ENCODE measurements around the gene RPS25.
"Not testable (repeated sequence)": the region's sequence is repeated elsewhere in the genome, so short reads cannot be mapped to it uniquely, and the experiment has no call there.

RPS25 gene

DNA sequence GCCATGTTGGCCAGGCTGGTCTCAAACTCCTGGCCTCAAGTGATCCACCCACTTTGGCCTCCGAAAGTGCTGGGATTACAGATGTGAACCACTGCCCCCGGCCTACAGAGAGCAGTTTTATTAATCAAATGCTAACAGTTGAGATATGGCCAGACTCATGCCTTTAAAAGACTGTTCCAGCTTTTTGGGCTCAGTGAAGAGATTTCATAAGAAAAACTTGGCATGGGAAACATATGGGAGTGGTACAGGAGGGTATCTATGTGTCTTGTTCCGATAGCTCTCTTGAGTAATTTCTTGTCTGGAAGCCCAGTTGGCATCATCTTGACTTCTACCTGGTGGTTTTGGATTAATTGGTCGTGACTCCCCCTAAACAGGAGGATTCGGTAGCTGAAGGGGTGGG is 20.7 kb upstream of the RPS25 start:
- DNase-seq (ENCODE audit: low spot score) = no peak

GRCh38 chr11:119034813-119035212 is 16.7 kb upstream of the RPS25 start:
- no peak for DNase-seq (ENCODE audit: low spot score)

GRCh38 chr11:119033421-119033820 is 15.3 kb upstream of the RPS25 start:
- not testable (repeated sequence) for DNase-seq (ENCODE audit: low spot score)

GRCh38 chr11:119031912-119032280 is 13.8 kb upstream of the RPS25 start:
- DNase-seq (ENCODE audit: low spot score) = no peak

GRCh38 chr11:119030329-119031047 is 12.3 kb upstream of the RPS25 start, which contains the start of gene SLC37A4:
Gene SLC37A4, minus strand, starts transcription at chr11:119030877.
- peak; percentile 99 for DNase-seq (ENCODE audit: low spot score)

- DNase-seq (ENCODE audit: low spot score) = no peak
Measured at GRCh38 chr11:119030029-119030328, 11.8 kb upstream of the RPS25 start.

DNA sequence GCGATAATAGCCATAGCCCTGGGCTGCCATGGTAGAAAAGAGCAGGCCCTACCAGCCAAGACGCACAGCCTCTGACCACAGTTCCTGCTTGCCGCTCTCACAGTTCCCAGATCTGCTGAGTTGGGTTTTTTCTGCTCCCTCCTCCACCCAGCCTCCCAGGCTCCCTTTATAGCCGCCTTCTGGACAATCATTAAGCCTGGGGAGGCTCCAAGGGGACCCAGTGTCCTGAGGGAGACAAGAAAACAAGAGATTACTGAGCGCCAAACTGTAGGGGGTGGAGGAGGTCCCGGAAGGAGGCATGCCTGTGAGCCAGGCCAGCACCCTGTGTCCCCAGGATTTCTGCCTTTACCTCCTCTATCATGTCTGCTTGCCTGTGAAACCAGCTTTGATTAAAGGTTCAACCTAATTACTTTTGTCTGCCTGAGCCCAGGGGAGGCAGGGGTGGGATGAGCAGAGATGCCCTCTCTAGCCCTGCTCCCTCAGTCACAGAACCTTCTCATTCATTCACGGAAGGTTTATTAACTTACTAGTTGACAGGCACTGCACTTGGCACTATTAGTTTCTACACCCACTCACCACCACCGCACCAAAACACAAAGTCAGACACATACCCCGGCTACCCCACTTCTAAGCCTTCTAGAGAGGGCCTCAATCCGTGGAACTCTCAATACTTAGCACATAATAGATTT is 11.3 kb upstream of the RPS25 start:
- DNase-seq (ENCODE audit: low spot score) = no peak

DNA sequence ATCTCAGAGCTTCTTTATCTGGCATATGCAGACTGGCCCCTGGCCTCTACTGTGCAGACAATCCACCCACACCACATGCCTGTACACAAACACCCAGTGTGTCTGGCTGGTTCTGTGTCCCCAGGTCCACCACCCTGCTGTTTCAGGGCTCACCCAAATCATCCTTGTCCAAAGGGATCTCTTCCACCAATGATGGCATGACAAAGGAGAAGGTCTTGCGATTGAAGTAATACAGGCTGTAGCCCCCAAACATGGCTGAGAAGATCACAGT is 10.9 kb upstream of the RPS25 start:
- no peak for DNase-seq (ENCODE audit: low spot score)

GRCh38 chr11:119028346-119029068 is 10.4 kb upstream of the RPS25 start:
- DNase-seq (ENCODE audit: low spot score) = no peak

DNA sequence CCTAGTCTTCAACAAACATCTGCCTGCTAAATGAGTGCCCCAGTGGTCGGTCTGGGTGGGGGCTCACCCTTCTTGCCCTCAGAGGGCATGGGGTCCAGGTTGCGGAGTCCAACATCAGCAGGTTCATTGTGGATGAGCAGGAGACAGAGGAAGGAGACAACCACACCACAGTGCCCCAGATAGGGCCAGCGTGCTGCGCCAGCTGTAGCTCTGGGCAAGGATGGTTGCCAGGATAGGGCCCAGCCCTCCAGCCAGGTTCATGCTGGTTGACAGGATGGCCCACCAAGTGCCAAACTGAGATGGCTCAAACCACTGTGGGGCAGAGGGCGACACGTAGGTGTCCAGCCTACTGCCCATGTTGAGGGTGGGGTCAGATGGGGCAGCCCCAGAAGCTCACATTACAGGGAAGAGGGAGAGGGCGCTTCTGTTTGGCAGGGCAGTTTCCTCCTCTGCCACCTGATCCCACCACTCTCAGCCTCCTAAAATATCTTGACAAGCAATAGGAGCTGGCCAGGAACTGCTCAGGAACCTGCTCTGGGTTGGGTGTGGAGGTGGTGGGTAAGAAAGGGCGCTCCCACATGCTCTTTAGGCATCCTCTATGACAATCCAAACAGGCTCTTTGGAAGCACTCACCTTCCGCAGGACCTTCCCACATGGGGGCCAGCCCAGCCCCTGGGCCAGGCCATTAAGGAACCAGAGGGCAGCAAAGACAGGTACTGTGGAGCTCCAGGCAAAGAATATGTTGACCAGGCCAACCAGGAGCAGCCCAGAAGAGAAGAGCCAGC is 9.6 kb upstream of the RPS25 start:
- no peak for DNase-seq (ENCODE audit: low spot score)

DNA sequence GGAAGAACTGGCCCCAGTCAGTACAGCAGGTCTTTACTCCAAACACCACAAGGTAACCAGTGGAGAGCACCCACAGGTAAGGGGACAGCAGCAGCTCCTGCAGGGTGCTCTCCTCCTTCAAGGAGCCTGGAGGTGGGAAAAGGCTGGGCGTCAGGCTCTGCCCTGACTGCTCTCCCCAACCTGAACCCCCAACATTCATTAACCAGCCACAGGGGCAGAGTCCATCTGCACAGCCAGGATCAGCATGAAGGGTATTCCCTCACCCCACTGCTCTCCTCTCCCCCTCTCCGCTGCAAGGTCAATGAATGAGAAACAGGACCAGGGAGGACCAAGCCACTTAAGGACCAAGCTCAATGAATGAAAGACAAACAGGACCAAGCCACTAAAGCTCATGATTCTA is 8.8 kb upstream of the RPS25 start:
- DNase-seq (ENCODE audit: low spot score) = no peak

DNA sequence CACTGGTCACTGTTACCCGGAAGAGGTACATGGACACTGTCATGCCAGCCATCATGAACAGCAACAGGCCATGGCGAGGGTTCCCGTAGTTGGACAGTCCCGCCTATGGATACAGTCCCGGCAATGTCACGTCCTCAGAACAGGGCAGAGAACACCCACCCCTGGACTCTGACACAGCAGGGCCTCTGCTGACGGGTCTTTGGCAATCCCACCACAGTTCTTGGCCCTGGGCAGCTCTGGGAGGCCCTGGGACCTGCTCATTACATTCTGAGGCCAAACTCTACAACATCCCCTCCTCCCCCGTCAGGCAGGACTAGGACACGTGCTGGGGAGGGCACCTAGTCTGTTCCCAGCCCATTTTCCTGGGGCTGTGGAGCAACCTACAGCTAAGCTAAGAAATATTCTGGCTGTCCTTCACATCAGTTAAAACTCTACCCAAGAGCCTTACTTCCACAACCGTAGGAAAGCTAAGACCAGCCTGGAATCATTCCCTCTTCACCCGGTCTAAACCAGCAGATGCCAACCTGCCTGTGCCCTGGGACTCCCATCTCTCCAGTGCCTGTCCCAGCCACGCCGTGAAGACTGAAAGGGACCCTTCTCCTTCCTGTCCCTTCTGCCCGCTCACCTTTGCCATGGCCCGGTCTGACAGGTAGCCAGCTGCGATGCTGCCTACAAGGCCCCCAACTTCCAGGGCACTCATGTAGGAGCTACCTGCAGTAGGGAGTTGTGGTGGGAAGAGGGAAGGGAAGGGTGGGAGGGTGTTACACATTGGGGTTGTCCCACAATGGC is 8.0 kb upstream of the RPS25 start:
- DNase-seq (ENCODE audit: low spot score) = no peak

GRCh38 chr11:119025541-119025940 is 7.4 kb upstream of the RPS25 start:
- no peak for DNase-seq (ENCODE audit: low spot score)

DNA sequence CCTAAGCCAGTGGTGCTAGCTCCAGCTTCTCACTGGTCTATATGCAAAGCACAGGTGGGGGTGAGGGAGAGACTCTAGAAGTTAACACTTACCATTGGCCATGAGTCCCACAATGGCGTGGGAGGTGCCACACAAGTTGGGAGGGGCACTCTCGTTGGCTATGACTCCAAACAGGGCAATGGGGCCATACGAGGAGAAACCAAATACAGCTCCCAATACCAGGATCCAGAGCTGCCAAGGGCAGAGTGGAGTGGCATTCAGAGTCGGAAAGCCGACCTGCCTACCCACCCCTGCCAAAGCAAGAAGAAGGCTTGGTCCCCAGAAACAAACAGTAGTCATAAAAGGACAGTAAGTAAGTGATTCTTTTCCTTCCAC is 6.9 kb upstream of the RPS25 start:
- DNase-seq (ENCODE audit: low spot score) = no peak

DNA sequence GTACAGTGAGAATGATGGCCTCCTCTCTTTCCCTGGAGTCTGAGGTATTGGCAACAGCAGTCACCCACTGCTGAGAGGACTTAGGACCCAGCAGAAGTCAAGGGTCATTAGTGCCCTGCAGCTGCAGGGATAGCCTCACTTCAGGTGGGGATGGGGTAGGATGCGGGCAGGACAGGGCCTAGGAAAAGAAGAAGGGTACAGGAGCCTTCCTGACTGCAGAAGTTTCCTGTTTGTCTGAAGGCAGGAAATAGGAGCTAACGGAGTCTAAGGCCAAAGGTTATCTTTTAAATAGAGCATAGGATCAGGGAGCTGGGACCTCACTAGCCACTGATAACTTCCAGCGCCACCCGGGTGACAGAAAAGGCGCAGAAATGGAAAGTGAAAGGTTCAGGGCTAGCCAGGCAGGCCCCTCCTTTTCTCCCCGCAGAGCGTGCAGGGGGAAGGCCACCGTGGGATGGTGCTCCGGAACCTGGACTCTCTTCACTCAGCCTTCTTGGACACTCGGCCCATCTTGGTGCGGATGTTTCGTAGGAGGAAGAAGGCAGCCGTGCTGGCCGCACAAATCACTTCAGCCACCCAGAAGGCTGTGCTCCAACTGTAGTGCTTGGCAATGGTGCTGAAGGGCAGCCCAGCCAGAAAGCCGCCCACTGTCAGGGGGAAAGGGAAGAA is 6.4 kb upstream of the RPS25 start:
- no peak for DNase-seq (ENCODE audit: low spot score)

- no peak for DNase-seq (ENCODE audit: low spot score)
Measured at GRCh38 chr11:119023741-119024140, 5.6 kb upstream of the RPS25 start.

GRCh38 chr11:119021631-119022030 is 3.5 kb upstream of the RPS25 start:
- DNase-seq (ENCODE audit: low spot score) = no peak

- DNase-seq (ENCODE audit: low spot score) = no peak
Measured at GRCh38 chr11:119019996-119020395, 1.9 kb upstream of the RPS25 start.

DNA sequence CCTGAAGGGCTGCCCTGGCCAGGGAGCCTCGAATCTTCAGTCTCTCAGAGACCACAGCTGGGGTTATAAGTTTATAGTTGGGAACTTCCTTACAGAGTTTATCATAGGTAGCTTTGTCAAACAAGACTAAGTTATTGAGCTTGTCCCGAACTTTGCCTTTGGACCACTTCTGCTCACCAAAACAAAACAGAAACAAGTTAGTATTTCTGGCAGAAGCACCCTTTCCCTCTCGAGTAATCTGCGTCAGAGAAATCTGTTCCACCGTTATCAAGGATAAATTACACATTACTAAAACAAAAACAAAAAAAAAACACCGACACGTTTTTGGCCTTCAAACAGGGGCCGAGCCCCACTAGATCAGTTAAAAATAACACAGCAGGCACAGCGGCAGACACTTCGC is 766 bp downstream of the RPS25 start:
- not testable (repeated sequence) for DNase-seq (ENCODE audit: low spot score)

GRCh38 chr11:119016216-119017009 is 1.7 kb downstream of the RPS25 start:
- DNase-seq (ENCODE audit: low spot score) = no peak

All from GM03348 (cell line).